Uterus (tissue), 4 donors: ENCODE measurements around the gene EHD1. TPM values are rescaled to one million over a fixed set of nuclear protein-coding genes. Genes with fewer than 3 reads are reported as not detected.

Experiments used
- DNase-seq, 2 donors: peaks; one replicate each; pipeline ENCODE4 v3.0.0-alpha.2; 2019 to 2020
- H3K27ac ChIP-seq, 2 donors: fragments of 200-600 bp; sonication (generic); 1 replicate in 1 of 2; 2 replicates in 1 of 2; pipeline ENCODE4 v1.5.1; 2016 to 2018
- H3K27me3 ChIP-seq, 2 donors: fragments of 200-600 bp; sonication (generic); one replicate each; pipeline ENCODE4 v1.5.1; 2018 to 2019; ENCODE audit warnings: control low read depth in 1 of 2
- H3K36me3 ChIP-seq, 2 donors: fragments of 200-600 bp; sonication (generic); one replicate each; pipeline ENCODE4 v1.5.1; 2019; ENCODE audit warnings: control low read depth in 1 of 2
- H3K4me1 ChIP-seq, 2 donors: fragments of 200-600 bp; sonication (generic); one replicate each; pipeline ENCODE4 v1.5.1; 2018 to 2019; ENCODE audit warnings: control low read depth in 1 of 2
- H3K4me3 ChIP-seq, 2 donors: fragments of 200-600 bp; sonication (generic); 1 replicate in 1 of 2; 2 replicates in 1 of 2; pipeline ENCODE4 v1.5.1; 2018 to 2019; ENCODE audit warnings: mild to moderate bottlenecking in 1 of 2
- H3K9me3 ChIP-seq, 2 donors: fragments of 200-600 bp; sonication (generic); one replicate each; pipeline ENCODE4 v1.5.1; 2019; ENCODE audit warnings: control low read depth in 1 of 2
- POLR2A ChIP-seq, 2 donors: fragments of 450-650 bp; IDR thresholded peaks; one replicate each; pipeline ENCODE4 v1.6.1; 2016; ENCODE audit warnings: antibody characterized with exemption in 2 of 2, mild to moderate bottlenecking in 1 of 2, moderate library complexity in 1 of 2
- intact Hi-C: fragments of 100-400 bp; cut with DNase I; formaldehyde crosslinking; loops from one replicate; pipeline ENCODE4 v1.15.1; 2023; ENCODE audit warnings: low total_unique reads
- total RNA-seq, 4 donors: library from RNA; depleted of rRNA in 3 of 4; stranded (reverse); fragments of >200 nt in 3 of 4; gene quantifications; one replicate each; pipeline versions ENCODE4 v1.1.0 to v1.2.4, GENCODE V29; 2014 to 2023
- TF ChIP-seq, protein P1 (sequence below), 4 experiments: fragments of 200-600 bp in 2 of 4; fragments of 450-650 bp in 2 of 4; sonication (generic) in 2 of 4; IDR thresholded peaks; one replicate each; pipeline ENCODE4 v1.5.1; 2016 to 2019; ENCODE audit warnings: antibody characterized with exemption in 4 of 4, mild to moderate bottlenecking in 2 of 4, moderate library complexity in 1 of 4
- donor health status: DM: yes; HTN: yes; CAD: no.

EHD1 gene
- total RNA-seq, 4 donors from 2014 or later = 3.5 to 78.7 (median 36.9) TPM

DNA sequence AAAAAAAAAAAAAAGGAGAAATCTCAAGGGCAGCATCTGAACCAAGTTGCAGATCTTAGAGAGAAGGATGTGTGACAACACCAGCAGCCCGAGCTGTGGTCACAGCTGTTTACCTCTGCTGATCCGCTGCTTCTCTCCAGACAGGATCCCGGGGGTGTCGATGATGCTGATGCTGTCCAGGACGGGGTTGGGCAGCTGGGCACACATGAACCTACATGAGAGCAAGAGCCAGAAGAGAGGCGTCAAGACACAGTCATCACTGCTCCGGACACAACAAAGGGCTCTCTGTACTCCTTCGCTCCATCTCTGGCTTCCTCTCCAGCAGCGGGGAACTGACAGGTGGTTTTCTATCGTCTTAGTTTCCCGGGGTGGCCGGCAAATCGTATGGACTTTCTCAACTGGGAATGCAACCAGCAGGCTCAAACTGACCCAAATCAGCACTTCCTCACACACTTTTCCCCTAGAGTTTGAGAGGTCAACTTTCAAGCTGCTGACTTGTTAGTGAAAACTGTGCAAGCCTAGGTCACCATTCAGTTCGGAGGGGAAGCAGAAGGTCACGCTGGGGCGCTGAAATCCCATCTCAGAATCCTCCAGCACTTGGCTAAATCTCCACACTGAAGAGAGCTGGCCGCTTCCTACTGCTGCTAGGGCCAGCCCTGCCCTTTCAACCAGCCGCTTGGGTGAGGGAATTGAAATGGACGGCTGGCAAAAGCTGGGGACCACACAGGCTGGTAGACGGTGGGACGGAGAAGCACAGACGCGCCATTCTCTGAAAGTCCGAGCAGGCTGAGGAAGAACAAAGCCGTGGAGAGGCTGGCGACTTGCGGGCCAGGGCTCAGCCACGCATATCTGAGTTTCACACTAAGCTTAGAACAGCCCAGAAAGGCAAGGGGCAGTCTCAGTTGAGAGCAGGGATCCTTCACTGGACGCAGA, 3.8 kb downstream of the EHD1 start:
- Histone ChIP-seq H3K27me3 (no peaks in the 10 kb centered on the region), H3K4me3 (no peak overlapping the region), H3K9me3 (no peaks in the 10 kb centered on the region), H3K4me1 (peaks cover 3 to 17% of the 10 kb centered on the region in 2 donors), H3K36me3 (no peaks in the 10 kb centered on the region), H3K27ac (no peak overlapping the region)
- DNase-seq = no peak
- intact Hi-C loops = no loop called here
- TF ChIP-seq, protein P1, sequence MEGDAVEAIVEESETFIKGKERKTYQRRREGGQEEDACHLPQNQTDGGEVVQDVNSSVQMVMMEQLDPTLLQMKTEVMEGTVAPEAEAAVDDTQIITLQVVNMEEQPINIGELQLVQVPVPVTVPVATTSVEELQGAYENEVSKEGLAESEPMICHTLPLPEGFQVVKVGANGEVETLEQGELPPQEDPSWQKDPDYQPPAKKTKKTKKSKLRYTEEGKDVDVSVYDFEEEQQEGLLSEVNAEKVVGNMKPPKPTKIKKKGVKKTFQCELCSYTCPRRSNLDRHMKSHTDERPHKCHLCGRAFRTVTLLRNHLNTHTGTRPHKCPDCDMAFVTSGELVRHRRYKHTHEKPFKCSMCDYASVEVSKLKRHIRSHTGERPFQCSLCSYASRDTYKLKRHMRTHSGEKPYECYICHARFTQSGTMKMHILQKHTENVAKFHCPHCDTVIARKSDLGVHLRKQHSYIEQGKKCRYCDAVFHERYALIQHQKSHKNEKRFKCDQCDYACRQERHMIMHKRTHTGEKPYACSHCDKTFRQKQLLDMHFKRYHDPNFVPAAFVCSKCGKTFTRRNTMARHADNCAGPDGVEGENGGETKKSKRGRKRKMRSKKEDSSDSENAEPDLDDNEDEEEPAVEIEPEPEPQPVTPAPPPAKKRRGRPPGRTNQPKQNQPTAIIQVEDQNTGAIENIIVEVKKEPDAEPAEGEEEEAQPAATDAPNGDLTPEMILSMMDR (IDR thresholded peaks at IDR 0.05) = no peak
- no peak for TF ChIP-seq POLR2A (IDR thresholded peaks at IDR 0.05)

DNA sequence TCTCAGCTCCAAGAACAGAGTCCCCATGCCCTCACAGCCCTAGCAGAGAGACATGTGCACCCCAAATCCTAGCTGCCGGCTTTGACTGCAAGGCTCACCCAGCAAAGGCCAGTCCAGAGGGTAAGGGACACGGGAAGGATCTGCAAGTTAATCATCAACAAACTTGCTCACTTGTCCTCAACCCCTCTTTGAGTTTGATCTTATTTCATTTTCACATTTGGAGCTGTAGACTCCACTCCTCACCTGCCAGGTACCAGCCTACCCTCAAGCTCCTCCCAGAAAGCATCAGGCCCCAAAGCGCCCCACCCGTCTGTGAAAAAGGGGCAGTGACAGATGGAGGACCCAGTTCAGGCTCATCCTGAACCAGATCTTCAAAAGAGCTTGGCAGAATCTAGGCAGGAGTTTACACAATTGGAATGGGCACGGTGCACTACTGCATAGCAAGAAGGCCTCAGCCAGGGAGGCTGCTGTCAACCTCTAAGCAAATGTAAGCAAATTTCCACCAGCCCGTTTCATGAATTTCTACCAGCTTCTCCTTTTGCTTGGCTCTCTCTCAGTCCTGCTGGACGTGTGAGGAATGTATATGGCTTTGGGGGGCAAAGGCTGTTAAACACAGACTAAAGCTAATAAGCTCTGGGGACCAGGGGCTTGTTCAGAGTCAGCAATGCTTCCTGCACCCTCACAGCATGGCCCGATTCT, 5.5 kb downstream of the EHD1 start:
- peaks cover 5 to 32% of the 10 kb centered on the region in 2 donors for H3K4me1 ChIP-seq
- H3K4me3 ChIP-seq = no peak overlapping the region
- no peaks in the 10 kb centered on the region for H3K9me3 ChIP-seq
- intact Hi-C loops = no loop called here
- no peak for DNase-seq
- H3K27me3 ChIP-seq = no peaks in the 10 kb centered on the region
- no peaks in the 10 kb centered on the region for H3K36me3 ChIP-seq
- TF ChIP-seq, protein P1 (IDR thresholded peaks at IDR 0.05) = no peak
- no peak for TF ChIP-seq POLR2A (IDR thresholded peaks at IDR 0.05)
- H3K27ac ChIP-seq = no peak overlapping the region

DNA sequence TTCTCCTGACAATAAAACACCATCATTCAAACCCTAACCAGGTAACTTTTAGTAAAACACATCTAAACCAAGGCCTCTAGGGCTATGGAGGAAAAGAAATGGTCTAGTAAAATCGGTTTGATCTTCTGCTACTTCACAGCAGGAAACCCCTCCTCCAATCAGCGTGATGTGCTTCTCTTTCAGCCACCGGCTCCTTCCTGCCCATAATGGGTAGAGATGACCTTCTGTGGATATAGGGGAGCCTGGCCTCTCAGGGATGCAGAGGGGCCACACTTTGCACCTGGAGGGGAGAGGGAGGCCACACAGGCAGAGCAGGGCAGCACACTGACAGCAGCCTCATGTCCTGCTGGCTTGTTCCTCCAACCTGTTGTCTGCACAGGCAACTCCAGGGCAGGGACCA, 6.9 kb downstream of the EHD1 start:
- no peak overlapping the region for H3K4me3 ChIP-seq
- H3K4me1 ChIP-seq = peaks cover 5 to 33% of the 10 kb centered on the region in 2 donors

DNA sequence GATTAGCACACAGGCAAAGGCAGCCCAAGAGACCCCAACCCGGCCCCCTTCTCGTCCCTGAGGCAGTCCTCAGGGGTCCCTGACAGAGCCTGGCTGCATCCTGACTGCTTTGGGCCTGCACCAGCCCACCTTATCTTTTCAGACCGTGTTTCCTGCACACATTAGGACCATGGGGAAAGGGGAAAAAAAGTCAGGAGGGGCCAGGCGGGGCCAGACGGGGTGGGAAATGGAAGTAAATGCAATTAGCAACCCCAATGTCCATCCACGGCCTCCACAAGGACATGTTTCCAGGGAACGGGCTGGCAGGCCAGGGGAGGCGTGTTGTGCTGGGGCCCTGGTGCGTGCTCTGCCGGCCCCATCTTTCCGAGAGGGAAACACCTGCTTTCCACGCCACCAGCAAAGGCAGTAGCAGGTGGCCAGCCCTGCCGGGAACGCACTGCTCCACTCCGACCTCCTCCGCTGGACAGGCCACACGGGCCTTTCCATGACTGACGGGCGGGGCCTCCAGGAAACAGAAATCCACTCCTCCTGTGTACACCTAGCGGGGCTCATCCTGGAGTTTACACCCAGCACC, 7.4 kb downstream of the EHD1 start:
- Histone ChIP-seq H3K4me3 (no peak overlapping the region), H3K36me3 (no peaks in the 10 kb centered on the region), H3K9me3 (no peaks in the 10 kb centered on the region), H3K27me3 (no peaks in the 10 kb centered on the region), H3K4me1 (peaks cover 5 to 33% of the 10 kb centered on the region in 2 donors), H3K27ac (peak overlapping the region; percentile 77 to 86)
- TF ChIP-seq, protein P1 (IDR thresholded peaks at IDR 0.05) = no peak
- TF ChIP-seq POLR2A (IDR thresholded peaks at IDR 0.05) = no peak
- no peak for DNase-seq
- intact Hi-C loops = no loop called here

More for the DNA sequence above, 6.9 kb downstream of the EHD1 start:
- Histone ChIP-seq H3K27me3 (no peaks in the 10 kb centered on the region), H3K9me3 (no peaks in the 10 kb centered on the region), H3K27ac (peak overlapping the region; percentile 77 to 86), H3K36me3 (no peaks in the 10 kb centered on the region)
- TF ChIP-seq, protein P1 (IDR thresholded peaks at IDR 0.05) = no peak
- TF ChIP-seq POLR2A (IDR thresholded peaks at IDR 0.05) = no peak
- intact Hi-C loops = no loop called here
- DNase-seq = no peak
